Measurements from ENCODE around the gene SETD1A.
"Not testable (repeated sequence)": the region's sequence is repeated elsewhere in the genome, so short reads cannot be mapped to it uniquely, and the experiment has no call there.

SETD1A gene

DNA sequence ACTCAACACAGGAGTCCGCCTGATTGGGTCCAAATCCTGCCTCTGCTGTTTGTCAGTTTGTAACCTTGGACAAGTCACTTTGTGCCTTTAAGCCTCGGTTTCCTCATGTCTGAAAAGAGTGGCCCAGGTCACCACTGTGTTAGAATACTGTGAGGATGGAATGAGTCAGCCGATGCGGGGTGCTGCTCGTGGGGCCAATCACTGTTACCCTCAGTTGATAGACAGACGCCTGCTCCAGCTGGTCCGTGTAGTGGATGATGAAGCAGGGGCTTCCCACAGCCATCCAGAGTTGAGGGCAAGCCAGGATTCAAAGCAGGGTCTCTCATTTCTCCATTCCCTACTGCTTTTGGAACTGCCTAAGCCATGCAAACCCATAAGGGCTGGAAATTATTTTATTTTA lies 28.4 kb upstream of the SETD1A start:
- DNase-seq (ENCODE audit: low read depth): no peak

DNA sequence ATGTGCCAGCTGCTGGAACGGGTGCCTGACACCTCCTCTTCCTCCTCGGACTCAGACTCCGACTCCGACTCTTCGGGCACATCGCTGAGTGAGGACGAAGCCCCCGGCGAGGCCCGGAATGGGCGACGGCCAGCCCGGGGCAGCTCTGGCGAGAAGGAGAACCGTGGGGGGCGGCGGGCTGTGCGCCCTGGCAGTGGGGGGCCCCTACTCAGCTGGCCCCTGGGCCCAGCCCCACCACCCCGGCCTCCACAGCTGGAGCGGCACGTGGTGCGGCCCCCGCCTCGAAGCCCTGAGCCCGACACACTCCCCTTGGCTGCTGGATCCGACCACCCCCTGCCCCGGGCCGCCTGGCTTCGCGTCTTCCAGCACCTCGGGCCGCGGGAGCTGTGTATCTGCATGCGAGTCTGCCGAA lies 27.4 kb upstream of the SETD1A start:
- no peak for DNase-seq (ENCODE audit: low read depth)

DNA sequence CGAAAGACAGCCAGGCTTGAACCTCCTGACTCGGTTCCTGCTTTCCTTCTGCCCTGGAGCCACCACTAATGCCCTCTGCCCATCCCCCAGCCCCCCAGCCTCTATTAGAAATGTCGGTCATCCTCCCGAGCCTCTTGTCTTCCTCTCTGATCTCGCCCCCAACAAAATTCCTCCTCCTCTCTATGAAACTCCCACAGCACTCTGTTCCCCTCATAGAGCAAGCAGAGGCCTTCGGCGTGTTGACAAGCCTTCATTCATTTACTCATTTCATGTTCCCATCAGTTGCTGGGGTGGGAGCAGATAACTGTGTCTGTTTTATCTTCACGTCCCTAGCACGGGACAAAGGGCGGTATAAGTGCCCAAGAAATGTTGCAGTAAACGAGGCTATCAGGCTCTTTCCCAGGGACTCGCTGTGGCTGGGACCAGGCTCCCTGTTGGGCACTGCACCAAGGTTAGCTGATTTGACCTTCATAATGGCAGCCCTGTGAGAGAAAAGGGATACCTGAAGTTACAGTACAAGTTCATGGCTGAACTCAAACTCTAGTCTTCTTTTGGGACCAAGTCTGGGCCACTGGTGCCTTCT lies 26.4 kb upstream of the SETD1A start:
- DNase-seq (ENCODE audit: low read depth): no peak

DNA sequence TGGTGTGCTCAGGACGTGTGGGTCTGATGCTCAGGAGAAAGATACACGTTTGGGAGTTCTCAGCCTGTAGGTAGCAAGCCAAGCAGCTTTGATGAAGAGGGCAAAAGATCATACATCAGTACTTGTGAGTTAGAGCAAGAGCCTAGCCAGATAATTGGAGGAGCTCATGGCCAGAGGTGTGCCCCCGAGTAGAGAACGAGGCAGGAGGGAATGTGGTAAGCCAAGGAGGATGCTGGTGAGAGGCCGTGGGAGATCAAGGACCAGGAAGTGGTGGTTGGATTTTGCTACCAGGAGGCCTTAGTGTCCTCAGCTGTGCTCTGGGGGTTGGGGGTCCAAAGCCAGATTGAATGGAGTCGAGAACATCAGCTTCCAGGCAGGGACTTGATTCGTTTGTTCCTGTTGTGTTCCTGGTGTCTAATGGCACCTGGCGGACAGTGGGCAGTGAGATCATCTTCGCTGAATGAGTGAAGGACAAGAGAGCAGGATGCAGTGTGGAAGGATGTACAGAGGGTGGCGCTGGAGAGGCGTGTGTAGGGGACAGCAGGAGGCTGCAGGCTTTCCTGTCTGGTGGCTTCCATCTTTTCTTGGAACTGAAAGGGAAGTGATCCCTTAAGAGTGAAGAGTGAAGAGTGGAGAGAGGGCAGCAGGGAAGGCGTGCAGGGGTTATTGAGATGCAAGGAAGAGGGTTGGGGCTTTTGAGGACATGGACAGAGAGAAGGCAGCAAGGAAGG lies 22.6 kb upstream of the SETD1A start:
- no peak for DNase-seq (ENCODE audit: low read depth)

DNA sequence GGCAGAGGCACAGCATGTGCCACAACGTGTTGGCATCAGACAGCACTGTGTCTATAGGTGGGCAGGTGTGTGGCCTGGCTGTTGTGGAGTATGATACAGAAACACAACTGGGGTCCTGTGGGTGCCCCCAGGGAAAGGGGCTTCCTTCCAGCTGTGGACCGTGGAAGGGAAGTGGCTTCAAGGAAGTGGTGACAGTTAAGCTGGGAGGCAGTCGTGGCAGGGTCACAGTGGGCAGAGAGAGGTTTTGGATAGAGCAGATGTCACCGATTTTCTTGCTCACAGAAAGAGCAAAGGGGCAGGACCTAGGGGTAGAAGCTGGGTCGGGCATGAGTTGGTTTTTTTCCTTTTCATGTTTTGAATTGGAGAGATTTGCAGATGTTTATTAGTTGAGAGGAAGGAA lies 19.9 kb upstream of the SETD1A start:
- DNase-seq (ENCODE audit: low read depth): no peak

DNA sequence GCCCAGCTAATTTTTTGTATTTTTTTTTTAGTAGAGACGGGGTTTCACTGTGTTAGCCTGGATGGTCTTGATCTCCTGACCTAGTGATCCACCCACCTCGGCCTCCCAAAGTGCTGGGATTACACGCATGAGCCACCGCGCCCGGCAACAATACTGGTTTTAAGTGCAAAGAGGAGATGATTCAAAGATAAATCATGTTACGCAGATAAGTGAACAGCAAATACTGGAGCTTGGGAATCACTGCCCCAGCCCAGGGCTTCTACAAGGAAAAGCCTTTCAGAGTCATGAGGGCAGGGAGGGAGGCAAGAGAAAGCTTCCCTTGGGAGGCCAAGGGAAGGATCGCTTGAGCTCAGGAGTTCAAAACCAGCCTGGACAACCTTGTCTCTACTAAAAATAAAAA lies 18.0 kb upstream of the SETD1A start:
- DNase-seq (ENCODE audit: low read depth): not testable (repeated sequence)

DNA sequence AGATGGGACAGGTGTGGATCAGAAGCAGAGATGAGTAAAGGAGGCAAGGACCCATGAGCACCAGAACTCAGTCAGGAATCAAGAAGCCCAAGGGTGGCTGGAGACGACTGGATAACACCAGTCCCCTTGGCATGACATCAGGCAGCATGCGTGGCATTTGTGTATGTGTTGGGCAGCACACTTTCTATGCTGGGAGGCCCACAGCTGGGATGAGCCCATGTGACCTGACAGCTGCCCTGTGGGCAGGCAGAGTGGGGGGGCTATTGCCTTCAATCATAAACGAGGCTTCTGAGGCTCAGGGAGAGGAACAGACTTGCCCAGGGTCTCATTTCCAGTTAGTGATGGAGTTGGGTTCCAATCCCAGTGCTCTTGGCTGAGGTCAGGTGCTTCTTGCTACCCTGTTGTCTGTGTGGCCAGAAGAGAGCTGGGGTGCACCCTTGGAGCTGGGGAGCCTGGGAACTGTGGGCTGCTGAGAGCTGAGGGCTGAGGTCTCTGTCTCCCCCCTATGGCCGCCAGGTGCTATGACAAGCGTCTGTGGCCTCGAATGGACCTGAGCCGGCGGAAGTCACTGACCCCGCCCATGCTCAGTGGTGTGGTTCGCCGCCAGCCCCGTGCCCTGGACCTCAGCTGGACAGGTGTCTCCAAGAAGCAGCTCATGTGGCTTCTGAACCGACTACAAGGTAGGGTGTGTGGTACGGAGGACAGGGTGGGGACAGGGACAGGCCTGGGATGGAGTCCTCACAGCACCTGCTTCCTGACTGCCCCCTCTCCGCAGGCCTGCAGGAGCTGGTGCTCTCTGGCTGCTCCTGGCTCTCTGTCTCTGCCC lies 15.7 kb upstream of the SETD1A start:
- no peak for DNase-seq (ENCODE audit: low read depth)

DNA sequence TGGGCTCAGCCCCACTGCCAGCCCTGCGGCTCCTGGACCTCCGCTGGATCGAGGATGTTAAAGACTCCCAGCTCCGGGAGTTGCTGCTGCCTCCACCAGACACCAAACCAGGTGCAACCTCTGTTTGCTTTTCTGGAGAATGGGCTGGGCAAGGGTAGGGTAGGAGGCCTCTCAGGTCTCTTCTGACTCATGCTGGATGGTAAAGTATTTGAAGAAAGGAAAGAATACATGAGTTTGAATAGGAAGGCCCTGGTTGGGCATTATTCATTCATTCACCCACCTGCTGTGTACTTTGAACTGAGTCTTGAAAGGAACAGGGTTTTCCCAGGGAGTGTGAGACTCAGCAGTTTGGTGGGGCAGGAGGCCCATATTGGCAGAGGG lies 15.1 kb upstream of the SETD1A start:
- DNase-seq (ENCODE audit: low read depth): no peak

DNA sequence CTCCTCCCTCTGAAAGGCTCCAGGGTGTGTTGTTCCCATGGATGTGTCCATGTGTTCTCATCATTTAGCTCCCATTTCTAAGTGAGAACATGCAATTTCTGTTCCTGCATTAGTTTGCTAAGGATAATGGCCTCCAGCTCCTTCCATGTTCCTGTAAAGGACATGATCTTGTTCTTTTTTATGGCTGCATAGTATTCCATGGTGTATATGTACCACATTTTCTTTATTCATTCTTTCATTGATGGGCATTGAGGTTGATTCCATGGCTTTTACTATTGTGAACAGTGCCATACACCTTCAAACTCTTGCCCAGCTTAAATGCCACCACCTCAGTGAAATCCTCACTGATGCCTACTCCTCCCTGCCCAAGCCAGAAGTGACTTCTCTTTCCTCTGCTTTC lies 13.2 kb upstream of the SETD1A start:
- no peak for DNase-seq (ENCODE audit: low read depth)

DNA sequence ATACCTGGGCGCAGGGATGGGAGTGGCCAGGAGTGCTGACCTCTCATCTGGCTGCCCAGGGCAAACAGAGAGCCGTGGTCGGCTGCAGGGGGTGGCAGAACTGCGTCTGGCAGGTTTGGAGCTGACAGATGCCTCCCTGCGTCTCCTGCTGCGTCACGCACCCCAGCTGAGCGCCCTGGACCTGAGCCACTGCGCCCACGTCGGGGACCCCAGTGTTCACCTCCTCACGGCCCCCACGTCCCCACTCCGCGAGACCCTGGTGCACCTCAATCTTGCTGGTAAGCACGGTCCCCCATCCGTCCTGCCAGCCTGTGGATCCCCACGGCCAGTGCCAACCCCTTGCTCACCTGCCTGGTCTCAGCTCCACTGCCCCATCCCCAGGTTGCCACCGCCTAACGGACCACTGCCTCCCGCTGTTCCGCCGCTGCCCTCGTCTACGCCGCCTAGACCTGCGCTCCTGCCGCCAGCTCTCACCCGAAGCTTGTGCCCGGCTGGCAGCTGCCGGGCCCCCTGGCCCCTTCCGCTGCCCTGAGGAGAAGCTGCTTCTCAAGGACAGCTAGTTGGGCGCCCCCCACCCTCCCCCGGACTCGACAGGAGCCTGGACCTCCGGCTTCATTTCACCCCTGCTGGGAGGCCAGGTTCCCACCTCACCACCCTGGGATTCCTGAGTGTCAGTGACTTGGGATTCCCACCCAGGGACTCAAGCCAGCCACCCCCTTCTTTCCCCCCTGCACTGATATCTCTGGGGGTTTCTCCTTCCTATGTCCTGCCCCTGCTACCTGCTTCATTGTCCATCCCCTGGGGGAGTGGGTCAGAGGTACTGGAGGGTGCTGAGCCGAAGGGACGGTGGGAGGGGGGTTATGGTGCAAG lies 10.6 kb upstream of the SETD1A start:
- no peak for DNase-seq (ENCODE audit: low read depth)

DNA sequence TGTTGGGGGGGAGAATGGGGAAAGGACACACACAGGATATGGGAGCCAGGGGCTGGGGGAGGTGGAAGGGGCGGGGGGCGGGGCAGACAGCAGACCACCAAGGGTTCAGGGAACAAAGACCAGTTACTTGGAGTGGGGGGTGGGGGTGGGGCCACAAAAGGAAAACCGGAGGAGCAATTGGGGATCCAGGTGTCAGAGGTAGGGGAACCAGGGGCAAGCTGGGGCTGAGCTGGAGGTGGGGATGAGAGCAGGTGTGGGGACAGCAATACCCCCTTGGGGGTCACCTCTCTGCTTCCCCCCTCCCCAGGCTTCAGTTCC lies 10.1 kb upstream of the SETD1A start:
- DNase-seq (ENCODE audit: low read depth): no peak

DNA sequence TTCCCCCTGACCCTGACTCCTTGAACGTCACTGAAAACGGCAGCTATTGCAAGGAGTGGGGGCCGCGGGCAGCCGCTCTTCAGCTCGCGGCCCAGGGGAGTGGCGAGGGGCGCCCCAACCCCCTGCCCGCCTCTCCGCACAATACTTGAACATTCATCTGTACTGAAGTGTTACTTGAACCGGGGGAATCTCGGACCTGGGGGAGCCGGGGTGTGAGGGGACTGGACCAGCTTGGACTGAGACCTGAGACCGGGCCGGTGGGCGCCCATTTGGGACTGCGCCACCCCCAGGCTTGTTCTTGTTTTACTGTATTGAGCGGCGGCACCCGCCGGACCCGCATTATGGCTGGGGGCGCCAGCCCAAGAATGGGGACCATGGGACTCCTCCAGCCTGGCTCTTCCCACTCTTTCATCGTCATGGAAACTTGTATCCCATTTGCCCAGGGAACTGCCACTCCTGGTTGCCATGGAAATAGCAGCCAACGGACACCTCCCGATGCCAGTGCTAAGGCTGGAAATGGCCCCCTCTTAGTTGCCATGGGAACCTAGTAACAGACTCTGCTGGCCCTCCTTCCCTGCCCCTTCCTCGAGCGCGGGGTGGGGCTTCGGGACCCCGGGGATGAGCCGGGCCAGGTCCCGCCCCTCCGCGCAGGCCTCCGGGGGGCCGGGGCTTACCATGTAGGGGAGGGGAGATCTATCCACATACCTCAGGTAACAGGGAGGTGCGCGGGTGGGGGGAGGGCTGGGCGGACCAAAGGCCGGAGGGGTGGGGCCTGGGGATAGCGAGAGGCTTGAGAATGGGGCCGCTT lies 9.5 kb upstream of the SETD1A start:
- DNase-seq (ENCODE audit: low read depth): peak; percentile 97

DNA sequence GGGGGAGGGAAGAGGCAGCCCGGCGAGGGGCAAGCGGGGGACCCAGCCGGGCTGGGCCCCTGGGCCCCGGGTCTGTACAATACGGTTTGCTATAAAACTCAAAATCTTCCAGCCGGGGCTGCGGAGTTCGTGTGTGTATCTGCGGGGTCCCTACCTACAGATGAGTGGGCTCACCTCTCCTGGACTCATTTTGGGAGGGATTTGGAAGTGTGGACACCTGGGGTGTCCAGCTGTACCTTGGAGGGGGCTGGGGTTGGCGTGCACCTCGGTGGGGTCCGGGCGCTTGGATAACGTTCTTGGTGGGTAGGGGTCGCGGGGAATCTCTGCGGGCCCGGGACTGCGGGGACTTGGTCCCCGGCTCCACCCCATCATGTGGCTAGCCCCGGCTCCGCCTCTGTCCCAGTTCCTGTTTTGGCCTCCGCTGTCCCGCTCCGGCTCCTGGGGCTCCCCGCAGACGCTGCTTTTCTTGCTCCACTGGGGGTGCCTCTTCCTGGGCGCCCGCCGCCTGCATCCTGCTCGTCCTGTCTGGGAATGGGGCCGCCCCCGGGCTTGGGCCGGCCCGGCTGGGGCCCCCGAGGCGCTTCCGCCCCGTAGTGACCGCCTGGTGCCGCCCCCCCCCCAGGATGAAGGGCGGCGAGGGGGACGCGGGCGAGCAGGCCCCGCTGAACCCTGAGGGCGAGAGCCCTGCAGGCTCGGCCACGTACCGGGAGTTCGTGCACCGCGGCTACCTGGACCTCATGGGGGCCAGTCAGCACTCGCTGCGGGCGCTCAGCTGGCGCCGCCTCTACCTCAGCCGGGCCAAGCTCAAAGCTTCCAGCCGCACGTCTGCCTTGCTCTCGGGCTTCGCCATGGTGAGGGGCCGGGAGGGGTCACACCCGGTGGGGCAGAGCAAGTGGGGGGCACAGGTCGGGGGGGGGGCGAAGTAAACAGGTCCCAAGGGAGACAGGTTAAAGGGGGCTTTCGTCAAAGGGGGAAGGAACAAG lies 8.6 kb upstream of the SETD1A start, which contains the start of gene ORAI3:
Gene ORAI3 (plus strand): TSS at position 402 of the 983 bp plus-strand sequence. CDS start 222 bp downstream, at position 624.
- DNase-seq (ENCODE audit: low read depth): no peak

DNA sequence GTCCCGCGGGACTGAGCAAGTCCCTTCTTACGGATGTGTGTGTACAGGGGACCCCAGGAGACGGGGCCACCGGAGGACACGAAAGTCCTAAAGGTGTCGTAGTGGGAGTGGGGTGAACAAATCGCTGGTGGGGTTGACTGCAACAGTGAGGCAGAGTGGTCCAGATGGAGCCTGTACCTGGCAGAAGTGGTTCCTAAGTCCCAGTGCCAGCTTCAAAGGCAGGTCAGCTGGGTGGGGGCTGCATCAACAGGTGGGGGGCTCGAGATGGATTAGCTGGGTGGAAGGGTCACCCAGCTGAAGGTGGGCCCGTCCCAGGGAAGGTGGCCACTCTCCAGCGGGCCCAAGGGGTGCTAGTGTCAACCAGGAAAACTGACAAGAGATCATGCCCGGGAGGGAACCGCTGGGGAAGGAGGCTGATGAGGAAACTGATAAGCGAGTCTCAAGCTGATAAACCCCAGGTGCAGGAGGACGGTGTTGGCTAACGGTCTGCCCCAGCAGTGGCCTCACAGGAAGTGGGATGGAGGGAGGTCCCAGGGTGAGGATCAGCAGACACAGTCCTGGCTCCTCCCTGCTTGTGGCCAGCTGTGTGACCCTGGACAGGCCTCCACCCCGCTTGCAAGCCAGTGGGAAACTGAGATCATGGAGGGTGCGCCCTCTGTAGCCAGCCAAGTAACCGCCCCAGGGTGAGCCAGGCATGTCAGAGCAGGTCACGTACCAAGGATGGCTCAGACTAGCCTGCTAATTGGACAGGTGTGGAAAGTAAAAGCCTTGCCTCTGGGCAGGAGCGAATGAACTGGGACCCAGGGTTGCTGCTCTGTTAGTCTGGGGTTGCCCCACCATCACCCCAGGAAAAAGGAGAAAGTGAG lies 7.7 kb upstream of the SETD1A start:
- DNase-seq (ENCODE audit: low read depth): peak; percentile 85

DNA sequence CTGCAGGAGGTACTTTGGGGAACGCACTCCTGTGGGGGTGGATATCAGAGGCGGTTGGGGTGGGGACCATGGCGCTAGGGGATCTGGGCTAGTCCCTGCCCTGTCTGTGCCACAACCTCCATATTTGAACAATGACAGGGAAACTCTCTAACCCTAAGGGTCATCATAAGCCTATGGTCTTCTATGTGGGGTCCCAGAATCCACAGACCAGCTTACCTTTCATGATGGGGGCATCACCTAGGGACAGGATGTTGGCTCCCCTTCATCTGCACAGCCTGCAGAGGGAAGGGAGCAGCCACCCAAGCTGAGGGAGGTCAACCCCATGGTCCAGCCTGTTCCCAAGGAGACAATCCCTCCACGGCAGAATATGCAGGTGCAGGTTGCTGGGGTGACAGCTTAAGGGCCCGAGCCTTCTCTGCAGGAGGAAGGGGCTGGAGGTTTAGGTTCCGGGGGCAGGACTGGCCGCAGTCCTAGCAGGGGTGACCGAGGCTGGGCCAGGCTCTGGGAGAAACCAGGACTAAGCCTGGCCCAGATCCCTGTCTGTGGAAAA lies 7.0 kb upstream of the SETD1A start:
- no peak for DNase-seq (ENCODE audit: low read depth)

DNA sequence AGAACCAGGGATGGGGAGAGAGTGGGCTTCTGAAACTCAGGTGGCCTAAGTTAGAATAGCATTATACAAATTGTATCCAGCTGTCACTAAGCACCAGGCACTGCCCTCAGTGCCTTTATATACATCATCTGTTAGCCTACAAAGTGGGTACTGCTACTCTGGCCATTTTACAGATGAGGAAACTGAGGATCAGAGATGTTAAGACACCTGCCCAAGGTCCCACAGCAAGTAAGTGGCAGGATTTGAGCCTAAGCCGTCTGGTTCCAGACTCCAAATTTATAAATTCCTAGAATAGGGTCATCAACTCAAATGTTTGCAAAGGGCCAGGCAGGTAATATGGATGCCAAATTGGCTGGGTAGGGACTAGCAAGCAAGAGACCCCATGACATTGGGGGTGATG lies 6.4 kb upstream of the SETD1A start:
- DNase-seq (ENCODE audit: low read depth): no peak

DNA sequence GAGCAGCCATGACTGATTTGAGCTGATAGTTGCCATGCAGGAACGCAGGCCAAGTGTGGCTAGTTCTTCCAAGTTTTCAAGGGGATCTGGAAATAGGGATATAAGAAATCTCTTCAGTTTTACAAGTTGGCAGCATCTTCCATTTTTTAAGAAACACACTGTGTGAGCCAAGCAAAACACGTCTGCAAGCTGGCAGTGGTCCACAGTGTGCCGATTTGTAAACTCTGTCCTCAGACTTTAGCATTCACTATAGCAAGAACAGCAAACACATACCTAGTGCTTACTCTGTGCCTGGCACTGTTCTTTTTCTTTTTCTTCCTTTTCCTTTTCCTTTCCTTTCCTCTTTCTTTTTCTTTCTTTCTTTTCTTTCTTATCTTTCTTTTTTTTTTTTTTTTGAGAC lies 5.8 kb upstream of the SETD1A start:
- DNase-seq (ENCODE audit: low read depth): peak; percentile 87

DNA sequence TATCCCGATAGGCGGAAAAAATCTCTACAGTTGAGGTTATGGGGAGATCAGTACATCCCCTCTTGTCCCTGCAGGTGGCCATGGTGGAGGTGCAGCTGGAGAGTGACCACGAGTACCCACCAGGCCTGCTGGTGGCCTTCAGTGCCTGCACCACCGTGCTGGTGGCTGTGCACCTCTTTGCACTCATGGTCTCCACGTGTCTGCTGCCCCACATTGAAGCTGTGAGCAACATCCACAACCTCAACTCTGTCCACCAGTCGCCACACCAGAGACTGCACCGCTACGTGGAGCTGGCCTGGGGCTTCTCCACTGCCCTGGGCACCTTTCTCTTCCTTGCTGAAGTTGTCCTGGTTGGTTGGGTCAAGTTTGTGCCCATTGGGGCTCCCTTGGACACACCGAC lies 4.4 kb upstream of the SETD1A start:
- DNase-seq (ENCODE audit: low read depth): no peak

Data from fibroblast of the conjunctiva (primary cell).